Large intestine (tissue), 3 donors: Measurements from ENCODE around the gene MORF4L1. TPM values are rescaled to one million over a fixed set of nuclear protein-coding genes. Genes with fewer than 3 reads are reported as not detected.

Source experiments
- DNase-seq, 2 donors: peaks; one replicate each; pipeline versions ENCODE4 v3.0.0 to v3.0.0-alpha.2; 2013
- H3K27ac ChIP-seq: one replicate; pipeline ENCODE4 v1.5.1; 2013; ENCODE audit warnings: low read length
- H3K27me3 ChIP-seq: 2 replicates; pipeline ENCODE4 v1.6.1; 2013; ENCODE audit warnings: low read length; ENCODE audit not compliant: control insufficient read depth, insufficient read depth
- H3K36me3 ChIP-seq: 2 replicates; pipeline ENCODE4 v1.6.1; 2013; ENCODE audit warnings: low read length; ENCODE audit not compliant: control insufficient read depth, insufficient read depth
- H3K4me1 ChIP-seq: one replicate; pipeline ENCODE4 v1.6.1; 2013; ENCODE audit warnings: low read length; ENCODE audit not compliant: control insufficient read depth, insufficient read depth
- H3K4me3 ChIP-seq: one replicate; pipeline ENCODE4 v1.5.1; 2013; ENCODE audit warnings: low read length
- H3K9me3 ChIP-seq: one replicate; pipeline ENCODE4 v1.6.1; 2013; ENCODE audit warnings: mild to moderate bottlenecking, low read depth, low read length, moderate library complexity; ENCODE audit not compliant: control insufficient read depth
- WGBS: methylation state at CpG from one replicate; pipeline ENCODE4 v1.1.5; 2013; ENCODE audit warnings: low lambda C conversion rate; ENCODE audit not compliant: insufficient coverage; 5-methylcytosine and 5-hydroxymethylcytosine counted together
- polyA plus RNA-seq: library from polyadenylated mRNA; unstranded; fragments of 120-200 nt; gene quantifications from one replicate; pipeline ENCODE4 v1.2.1, GENCODE V29; 2013

The MORF4L1 gene
- polyA plus RNA-seq, 1 donor, result 406 TPM

DNA sequence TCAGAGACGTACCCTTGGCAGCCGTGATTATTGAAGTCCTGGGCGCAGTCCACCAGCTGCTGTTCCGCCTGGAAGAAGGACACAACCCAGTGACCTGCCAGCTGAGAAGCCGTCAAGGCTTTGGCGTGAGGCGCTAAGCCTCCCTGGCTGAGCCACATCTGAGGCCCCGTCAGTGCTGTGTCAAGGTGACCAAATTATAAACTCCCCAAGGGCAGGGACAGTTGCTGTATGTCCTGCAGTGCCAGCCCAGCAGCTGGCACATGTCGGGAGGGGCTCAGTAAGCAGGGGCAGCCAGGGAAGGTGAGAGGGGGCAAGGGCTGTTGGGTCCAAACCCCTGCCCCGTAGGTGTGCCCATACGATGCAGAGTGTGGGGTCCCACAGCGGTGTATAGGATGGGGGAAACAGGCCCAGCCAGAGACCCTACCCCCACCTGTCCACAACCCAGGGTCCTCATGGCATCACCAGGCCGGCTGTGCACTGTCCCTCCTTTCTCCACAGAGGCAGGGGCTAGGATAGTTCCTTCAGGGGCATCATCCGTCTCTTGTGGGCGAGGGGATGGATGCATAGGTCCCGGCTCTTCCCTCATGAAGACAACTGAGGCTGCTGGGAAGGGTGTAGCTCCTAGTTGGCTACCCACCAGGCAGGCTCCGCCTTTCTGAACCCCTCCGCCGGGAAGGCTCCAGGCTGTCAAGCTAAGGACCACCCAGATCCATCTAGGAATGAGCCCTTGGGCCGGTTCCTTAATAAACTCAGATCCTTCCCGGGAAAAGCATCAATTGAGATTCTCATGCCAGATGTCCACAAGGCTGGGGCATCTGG lies 59.0 kb downstream of the MORF4L1 start:
- H3K27me3 ChIP-seq, result no peaks in the 10 kb centered on the region
- H3K4me1 ChIP-seq, result no peaks in the 10 kb centered on the region
- H3K27ac ChIP-seq, result no peak overlapping the region
- H3K9me3 ChIP-seq, result no peaks in the 10 kb centered on the region
- peaks cover 58% of the 10 kb centered on the region for H3K36me3 ChIP-seq
- no CpG with 5 or more reads among the region's 21 CpGs for WGBS
- no peak overlapping the region for H3K4me3 ChIP-seq
- no peak for DNase-seq

DNA sequence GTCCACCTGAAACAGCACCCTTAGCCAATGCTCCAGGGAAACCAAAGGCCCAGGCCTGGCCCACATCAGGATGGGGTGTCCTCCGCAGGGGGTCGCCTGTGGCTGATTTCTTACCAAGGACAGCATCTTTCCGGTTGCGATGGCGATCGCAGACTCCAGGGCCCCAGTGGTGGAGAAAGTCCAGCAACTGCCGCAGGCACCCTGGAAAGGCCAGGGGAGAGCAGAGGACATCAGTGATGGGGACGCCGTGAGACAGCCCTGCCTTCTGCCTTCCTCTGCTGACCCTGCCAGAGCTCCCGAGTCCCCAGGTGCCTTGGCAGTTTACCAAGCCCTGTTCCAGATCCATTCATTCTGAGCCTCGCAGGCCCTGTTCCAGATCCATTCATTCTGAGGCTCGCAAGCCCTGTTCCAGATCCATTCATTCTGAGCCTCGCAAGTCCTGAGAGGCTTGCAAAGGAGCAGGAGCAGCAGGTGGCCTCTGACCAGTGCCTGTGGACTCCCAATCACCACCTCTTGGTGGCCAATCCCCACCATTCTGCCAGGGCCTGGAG lies 59.6 kb downstream of the MORF4L1 start:
- H3K4me3 ChIP-seq, result no peak overlapping the region
- no peaks in the 10 kb centered on the region for H3K9me3 ChIP-seq
- peaks cover 56% of the 10 kb centered on the region for H3K36me3 ChIP-seq
- no peak overlapping the region for H3K27ac ChIP-seq
- no CpG with 5 or more reads among the region's 13 CpGs for WGBS
- H3K4me1 ChIP-seq, result no peaks in the 10 kb centered on the region
- no peaks in the 10 kb centered on the region for H3K27me3 ChIP-seq
- DNase-seq, result no peak

DNA sequence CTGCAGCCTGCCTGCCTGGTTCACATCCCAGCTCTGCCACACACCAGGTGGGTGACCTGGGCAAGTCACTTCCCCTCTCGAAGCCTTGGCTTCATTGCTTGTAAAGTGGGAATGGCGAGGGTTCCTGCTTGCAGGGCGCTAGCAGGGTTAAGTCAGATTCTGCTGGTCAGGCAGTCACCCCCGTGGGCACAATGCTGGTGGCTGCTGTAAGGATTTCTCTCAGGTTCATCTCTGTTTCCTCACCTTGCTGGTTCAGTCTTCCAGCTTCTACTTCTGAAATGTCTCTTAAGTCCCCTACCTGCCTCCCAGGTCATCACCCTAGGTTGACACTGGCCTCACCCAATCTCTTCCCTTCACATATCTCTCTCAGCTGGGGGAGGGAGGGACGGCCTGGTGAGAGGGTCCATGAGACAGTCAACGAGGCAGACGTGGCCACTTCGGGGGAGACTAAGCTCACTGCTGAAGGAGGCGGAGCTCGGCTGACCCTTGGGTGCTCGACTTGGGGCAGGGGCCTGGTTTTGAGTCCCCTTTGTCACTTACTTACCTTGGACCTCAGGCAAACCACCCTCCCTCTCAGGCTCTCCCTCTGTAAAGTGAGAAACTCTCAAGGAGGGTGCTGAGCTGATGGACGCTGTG lies 60.6 kb downstream of the MORF4L1 start:
- H3K27ac ChIP-seq, result no peak overlapping the region
- H3K27me3 ChIP-seq, result no peaks in the 10 kb centered on the region
- no CpG with 5 or more reads among the region's 12 CpGs for WGBS
- DNase-seq, result no peak
- no peaks in the 10 kb centered on the region for H3K4me1 ChIP-seq
- no peaks in the 10 kb centered on the region for H3K9me3 ChIP-seq
- H3K4me3 ChIP-seq, result no peak overlapping the region
- H3K36me3 ChIP-seq, result peaks cover 51% of the 10 kb centered on the region

DNA sequence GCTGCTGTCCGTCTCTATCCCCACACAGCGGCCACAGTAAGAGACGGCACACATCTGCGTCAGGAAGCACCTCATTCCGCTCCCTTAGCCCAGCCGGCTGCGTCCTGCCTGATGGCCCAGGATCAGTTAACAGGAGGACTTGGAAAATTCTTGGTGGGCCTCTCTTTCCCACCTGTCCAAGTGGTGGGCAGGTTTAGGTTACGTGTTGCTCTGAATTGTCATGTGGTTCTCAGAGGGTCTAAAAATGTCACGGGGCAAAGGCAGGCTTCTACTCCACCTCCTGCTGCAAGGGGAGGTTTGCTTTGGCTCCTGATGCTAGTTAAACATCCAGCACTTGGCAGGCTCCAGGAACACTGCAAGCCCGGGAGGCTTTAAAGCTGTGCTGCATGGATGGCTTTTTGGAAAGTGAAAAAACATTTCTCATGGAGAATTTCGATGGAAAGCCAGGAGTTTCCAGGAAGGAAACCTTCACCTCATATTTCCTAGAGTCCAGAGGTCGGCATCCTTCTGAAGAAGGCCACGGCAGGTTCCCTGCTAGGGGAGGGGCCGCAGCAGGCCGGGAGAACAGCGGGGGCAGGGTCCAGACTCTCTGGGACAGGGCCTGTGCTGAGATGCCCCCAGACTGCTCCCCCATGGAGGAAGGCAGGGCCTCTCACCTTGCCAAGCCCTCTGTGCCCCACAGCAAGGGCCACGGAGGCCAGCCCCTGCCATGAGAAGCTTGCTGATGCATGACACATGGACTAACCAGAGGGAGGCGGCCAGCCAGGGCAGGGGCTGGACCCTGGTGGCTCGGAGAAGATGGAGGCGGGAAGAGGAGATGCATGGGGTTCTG lies 61.3 kb downstream of the MORF4L1 start:
- DNase-seq, result peak in 1 of 2 donors; percentile 55
- Histone ChIP-seq H3K4me1 (no peaks in the 10 kb centered on the region), H3K9me3 (no peaks in the 10 kb centered on the region), H3K27ac (no peak overlapping the region), H3K36me3 (peaks cover 46% of the 10 kb centered on the region), H3K4me3 (no peak overlapping the region), H3K27me3 (no peaks in the 10 kb centered on the region)
- no CpG with 5 or more reads among the region's 20 CpGs for WGBS

DNA sequence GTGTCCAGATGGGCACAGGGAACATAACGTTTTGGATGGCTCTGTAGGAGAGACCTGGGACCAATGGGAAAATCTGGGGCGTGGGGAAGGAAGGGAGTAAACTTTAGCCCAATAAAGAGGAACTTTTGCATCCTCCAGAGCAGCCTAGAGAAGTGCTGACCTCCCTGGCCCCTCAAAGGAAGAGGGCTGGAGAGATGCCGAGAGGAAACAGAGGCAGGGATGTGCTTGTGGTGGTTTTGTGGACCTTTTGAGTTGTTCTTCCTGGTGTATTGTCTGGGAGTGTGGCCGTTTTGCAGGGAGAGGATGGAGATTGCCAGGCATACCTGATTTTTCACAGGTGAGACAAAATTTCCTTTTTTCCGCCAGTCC lies 61.9 kb downstream of the MORF4L1 start:
- Histone ChIP-seq H3K4me3 (no peak overlapping the region), H3K4me1 (no peaks in the 10 kb centered on the region), H3K9me3 (no peaks in the 10 kb centered on the region), H3K27ac (no peak overlapping the region), H3K27me3 (no peaks in the 10 kb centered on the region), H3K36me3 (peaks cover 43% of the 10 kb centered on the region)
- no CpG with 5 or more reads among the region's 5 CpGs for WGBS
- no peak for DNase-seq

DNA sequence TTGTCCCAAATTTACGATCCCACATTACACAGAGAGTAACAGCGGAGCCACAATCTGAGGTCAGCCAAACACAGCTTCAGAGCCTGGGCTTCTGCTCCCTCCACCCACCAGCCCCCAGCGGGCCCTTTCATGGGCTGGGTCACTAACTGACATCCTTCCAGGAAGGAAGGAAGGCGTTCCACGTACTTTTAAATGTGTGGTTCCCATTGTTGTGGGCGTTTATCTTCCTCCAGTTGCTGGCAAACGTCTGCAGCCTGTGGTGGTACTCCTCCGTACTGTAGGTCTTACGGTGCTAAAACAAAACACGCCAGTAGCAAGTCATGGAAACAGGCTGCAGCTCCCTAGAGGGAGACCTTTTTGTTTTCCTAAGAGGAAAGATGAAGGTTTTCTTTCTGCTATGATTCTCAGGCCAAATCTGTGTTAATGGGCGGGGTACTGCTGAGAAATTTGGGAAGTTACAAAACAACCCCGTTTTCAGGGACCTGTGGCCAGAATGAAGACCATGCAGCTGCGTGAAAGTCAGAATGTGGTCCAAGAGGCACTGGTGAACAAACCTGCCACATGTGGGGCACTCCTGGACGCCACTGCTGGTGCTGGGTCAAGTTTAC lies 64.5 kb downstream of the MORF4L1 start:
- WGBS, result no CpG with 5 or more reads among the region's 14 CpGs
- Histone ChIP-seq H3K27me3 (no peaks in the 10 kb centered on the region), H3K9me3 (no peaks in the 10 kb centered on the region), H3K27ac (no peak overlapping the region), H3K4me1 (no peaks in the 10 kb centered on the region), H3K36me3 (peaks cover 26% of the 10 kb centered on the region), H3K4me3 (no peak overlapping the region)
- DNase-seq, result no peak

DNA sequence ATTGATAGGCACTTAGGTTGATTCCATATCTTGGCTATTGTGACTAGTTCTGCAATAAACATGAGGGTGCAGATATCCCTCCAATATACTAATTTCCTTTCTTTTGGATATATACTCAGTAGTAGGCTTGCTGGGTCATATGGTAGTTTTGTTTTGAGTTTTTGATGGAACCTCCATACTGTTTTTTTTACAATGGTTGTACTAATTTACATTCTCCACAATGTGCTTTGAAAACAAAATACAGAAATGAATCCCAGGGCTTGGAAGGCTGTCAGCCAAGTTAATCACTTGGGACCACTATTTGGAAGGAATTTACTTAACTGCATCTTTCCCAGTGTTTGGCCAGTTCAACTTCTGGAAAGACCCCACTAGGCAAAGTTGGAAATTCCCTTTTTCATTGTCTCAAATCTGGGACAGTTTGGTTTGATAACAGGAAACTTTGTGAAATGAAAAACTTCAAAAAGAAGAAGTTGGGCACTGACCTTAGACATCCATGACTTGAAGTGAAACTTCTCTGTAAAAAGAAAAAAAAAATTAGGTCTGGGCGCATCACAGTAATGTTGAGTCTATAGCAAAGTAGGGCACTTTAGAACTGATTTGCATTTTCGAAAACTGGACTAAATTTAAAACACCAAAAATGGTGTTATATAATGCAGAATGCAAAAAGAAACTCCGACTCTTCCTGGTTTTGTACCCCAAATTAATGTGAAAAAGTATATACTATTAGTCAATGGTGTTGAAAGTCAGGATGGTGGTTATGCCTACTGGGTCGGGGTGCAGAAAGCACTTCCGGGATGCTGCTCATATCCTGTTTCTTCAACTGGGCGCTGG lies 66.2 kb downstream of the MORF4L1 start:
- 93% methylated on average over 2 of the region's 6 CpGs for WGBS

DNA sequence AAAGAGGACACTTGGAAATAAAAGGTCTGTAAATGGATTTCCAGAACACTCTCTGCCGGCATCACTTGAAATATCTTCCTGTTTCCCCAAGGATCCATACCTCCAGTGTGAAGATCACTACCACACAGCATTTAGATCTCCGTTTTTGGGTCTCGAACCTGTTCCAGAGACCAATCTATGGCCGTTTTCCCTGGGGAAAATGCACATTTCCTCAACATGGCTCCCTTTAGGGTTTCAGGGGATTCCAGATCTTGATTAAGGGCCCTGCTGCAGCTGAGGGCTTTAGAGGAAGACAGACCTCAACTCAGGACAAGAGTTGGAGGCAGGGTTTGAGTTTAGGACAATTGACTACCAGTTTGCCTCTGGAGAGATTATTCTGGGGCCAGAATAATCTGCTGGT lies 70.1 kb downstream of the MORF4L1 start:
- H3K4me3 ChIP-seq, result no peak overlapping the region
- peaks cover 5% of the 10 kb centered on the region for H3K27me3 ChIP-seq
- WGBS, result no CpG with 5 or more reads among the region's 4 CpGs
- no peaks in the 10 kb centered on the region for H3K36me3 ChIP-seq
- H3K4me1 ChIP-seq, result no peaks in the 10 kb centered on the region
- DNase-seq, result no peak
- no peaks in the 10 kb centered on the region for H3K9me3 ChIP-seq
- no peak overlapping the region for H3K27ac ChIP-seq

More for the DNA sequence above, 66.2 kb downstream of the MORF4L1 start:
- Histone ChIP-seq H3K27ac (no peak overlapping the region), H3K9me3 (no peaks in the 10 kb centered on the region), H3K4me1 (no peaks in the 10 kb centered on the region), H3K36me3 (peaks cover 19% of the 10 kb centered on the region), H3K4me3 (no peak overlapping the region), H3K27me3 (no peaks in the 10 kb centered on the region)
- DNase-seq, result no peak

DNA sequence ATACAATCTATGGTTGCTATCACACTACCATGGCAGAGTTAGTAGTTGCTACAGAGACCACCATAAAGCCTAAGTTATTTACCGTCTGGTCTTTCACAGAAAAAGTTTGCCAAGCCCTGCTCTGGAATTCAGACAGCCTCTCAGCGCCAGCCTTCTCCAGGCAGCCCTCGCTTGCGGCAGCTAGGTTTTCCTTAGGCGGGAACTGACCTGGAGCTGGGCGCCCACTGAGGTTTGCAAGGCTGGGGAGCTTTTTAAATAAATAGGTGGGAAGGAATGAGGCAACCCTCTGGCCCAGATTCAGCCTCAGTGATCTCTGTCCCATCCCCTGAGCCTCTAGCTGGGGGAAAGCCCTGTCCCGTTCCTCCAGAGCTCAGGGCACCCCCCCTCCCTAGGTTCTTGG lies 71.0 kb downstream of the MORF4L1 start:
- Histone ChIP-seq H3K27me3 (peaks cover 5% of the 10 kb centered on the region), H3K4me1 (no peaks in the 10 kb centered on the region), H3K4me3 (peak overlapping the region; percentile 88), H3K36me3 (no peaks in the 10 kb centered on the region), H3K9me3 (no peaks in the 10 kb centered on the region), H3K27ac (peak overlapping the region; percentile 76)
- WGBS, result no CpG with 5 or more reads among the region's 7 CpGs
- DNase-seq, result peak; percentile 37 to 61
